Measurements from ENCODE around the gene DISC1.

DNA sequence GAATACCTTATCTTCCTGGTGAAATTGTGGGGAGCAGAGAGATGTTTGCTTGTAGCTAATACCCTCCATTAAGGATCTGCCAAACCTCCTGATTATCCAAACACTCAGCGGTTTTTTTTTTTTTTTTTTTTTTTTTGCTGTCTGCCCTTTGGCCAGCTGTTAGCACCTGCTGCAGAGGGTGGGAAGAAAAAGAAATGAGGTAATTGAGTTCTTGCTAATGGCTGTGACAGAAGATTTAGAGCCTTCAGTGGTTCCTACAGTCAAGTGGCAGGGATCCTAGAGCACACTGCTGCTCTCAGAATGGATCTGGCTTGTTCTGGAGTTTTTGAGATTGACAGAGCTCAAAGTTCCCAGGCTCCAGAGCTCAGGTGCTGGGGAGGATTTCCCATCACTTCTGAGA, 342.5 kb downstream of the DISC1 start:
- no peak for TF ChIP-seq FOXK2 (IDR thresholded peaks at IDR 0.05)
- TF ChIP-seq FOXA1 (IDR thresholded peaks at IDR 0.05), result no peak
- no peak for TF ChIP-seq TARDBP (IDR thresholded peaks at IDR 0.05)
- no peak for TF ChIP-seq SP1 (IDR thresholded peaks at IDR 0.05)
- no peak for TF ChIP-seq LEF1 (IDR thresholded peaks at IDR 0.05; ENCODE audit: borderline replicate concordance)
- TF ChIP-seq ELF4 (IDR thresholded peaks at IDR 0.05), result no peak
- no peak for TF ChIP-seq L3MBTL2 (conservative IDR thresholded peaks at IDR 0.05)
- no peak for TF ChIP-seq CTBP1 (IDR thresholded peaks at IDR 0.05; ENCODE audit: borderline replicate concordance)
- no peak for TF ChIP-seq ARNT (IDR thresholded peaks at IDR 0.05)
- no peak for TF ChIP-seq NFRKB (IDR thresholded peaks at IDR 0.05)
- no peak for TF ChIP-seq FOXM1 (IDR thresholded peaks at IDR 0.05; ENCODE audit: borderline replicate concordance)
- TF ChIP-seq SUZ12 (IDR thresholded peaks at IDR 0.05), result no peak
